K562 (cell line): Measurements from ENCODE around the gene LRRC8E. TPM values are rescaled to one million over a fixed set of nuclear protein-coding genes. Genes with fewer than 3 reads are reported as not detected.

Experiments
- ARID4B ChIP-seq: sonication (generic); formaldehyde crosslinking; IDR thresholded peaks from 2 replicates; pipeline ENCODE4 v1.8.0; 2022; ENCODE audit warnings: mild to moderate bottlenecking, missing genetic modification reagents
- HMGXB4 ChIP-seq: sonication (generic); formaldehyde crosslinking; IDR thresholded peaks from 2 replicates; pipeline ENCODE4 v1.8.1; 2023; ENCODE audit warnings: mild to moderate bottlenecking, missing genetic modification reagents
- RCOR1 ChIP-seq, 2 experiments: IDR thresholded peaks; 2 replicates each; pipeline ENCODE4 v1.6.1; 2012; ENCODE audit warnings: low read depth in 2 of 2, low read length in 2 of 2, borderline replicate concordance in 1 of 2, improper control_type of control experiment in 1 of 2
- polyA plus RNA-seq, 8 experiments: library from polyadenylated mRNA; depleted of rRNA in 4 of 8; stranded (reverse) in 5 of 8; unstranded in 3 of 8; fragments of >200 nt; fragmentation: Nextera tagmentation in 2 of 8; fragmentation: Illumina TruSeq in 1 of 8; extraction: Ambion mirVana in 2 of 8; extraction: Trizol in 1 of 8; gene quantifications; 2 replicates each; pipeline versions ENCODE4 v1.2.1 to v1.2.3, GENCODE V29; 2011 to 2014; ENCODE audit warnings: inconsistent platforms in 1 of 8, missing spikeins in 1 of 8
- total RNA-seq, 7 experiments: library from RNA; depleted of rRNA in 6 of 7; stranded (reverse); fragments of >200 nt in 6 of 7; fragmentation: Illumina TruSeq in 2 of 7; extraction: Trizol in 2 of 7; gene quantifications; 2 replicates each; pipeline versions ENCODE4 v1.2.1 to v1.2.3, GENCODE V29; 2011 to 2021; ENCODE audit warnings: low replicate concordance in 1 of 7
- TF ChIP-seq, protein P1 (sequence below): fragments of 200-800 bp; sonication (Bioruptor generic); IDR thresholded peaks from 2 replicates; pipeline ENCODE4 v1.6.1; 2017; ENCODE audit warnings: missing genetic modification characterization, missing compliant biosample characterization

Gene LRRC8E
- total and polyA plus RNA-seq, 9 of the 15 experiments (the other 6 are each of a cell fraction or from before 2014, with no cell fraction given) = 0.08 to 5.7 (median 3.5) TPM; not detected in 1

GRCh38 chr19:7888826-7889217 is 512 bp downstream of the LRRC8E start (continued):
- TF ChIP-seq HMGXB4 (CRISPR knock-in tag) (0 out of 2 replicates have a peak, but pooled peaks have one; percentile 1), RCOR1 (IDR thresholded peaks at IDR 0.05; ENCODE audit: borderline replicate concordance in 1 of 2, low read depth in 2 of 2, low read length in 2 of 2) (no peak), ARID4B (0 out of 2 replicates have a peak, but pooled peaks have one; percentile 0)
- TF ChIP-seq, protein P1, sequence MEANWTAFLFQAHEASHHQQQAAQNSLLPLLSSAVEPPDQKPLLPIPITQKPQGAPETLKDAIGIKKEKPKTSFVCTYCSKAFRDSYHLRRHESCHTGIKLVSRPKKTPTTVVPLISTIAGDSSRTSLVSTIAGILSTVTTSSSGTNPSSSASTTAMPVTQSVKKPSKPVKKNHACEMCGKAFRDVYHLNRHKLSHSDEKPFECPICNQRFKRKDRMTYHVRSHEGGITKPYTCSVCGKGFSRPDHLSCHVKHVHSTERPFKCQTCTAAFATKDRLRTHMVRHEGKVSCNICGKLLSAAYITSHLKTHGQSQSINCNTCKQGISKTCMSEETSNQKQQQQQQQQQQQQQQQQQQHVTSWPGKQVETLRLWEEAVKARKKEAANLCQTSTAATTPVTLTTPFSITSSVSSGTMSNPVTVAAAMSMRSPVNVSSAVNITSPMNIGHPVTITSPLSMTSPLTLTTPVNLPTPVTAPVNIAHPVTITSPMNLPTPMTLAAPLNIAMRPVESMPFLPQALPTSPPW (CRISPR knock-in tag) = no peak
